ENCODE measurements around the gene SKIDA1. TPM values are rescaled to one million over a fixed set of nuclear protein-coding genes. Genes with fewer than 3 reads are reported as not detected.
A peak's percentile ranks its signal among the peaks of the same experiment; 100 is the strongest.

Gene SKIDA1
- total RNA-seq, 1 donor from 2014 or later, result 7.8 TPM

DNA sequence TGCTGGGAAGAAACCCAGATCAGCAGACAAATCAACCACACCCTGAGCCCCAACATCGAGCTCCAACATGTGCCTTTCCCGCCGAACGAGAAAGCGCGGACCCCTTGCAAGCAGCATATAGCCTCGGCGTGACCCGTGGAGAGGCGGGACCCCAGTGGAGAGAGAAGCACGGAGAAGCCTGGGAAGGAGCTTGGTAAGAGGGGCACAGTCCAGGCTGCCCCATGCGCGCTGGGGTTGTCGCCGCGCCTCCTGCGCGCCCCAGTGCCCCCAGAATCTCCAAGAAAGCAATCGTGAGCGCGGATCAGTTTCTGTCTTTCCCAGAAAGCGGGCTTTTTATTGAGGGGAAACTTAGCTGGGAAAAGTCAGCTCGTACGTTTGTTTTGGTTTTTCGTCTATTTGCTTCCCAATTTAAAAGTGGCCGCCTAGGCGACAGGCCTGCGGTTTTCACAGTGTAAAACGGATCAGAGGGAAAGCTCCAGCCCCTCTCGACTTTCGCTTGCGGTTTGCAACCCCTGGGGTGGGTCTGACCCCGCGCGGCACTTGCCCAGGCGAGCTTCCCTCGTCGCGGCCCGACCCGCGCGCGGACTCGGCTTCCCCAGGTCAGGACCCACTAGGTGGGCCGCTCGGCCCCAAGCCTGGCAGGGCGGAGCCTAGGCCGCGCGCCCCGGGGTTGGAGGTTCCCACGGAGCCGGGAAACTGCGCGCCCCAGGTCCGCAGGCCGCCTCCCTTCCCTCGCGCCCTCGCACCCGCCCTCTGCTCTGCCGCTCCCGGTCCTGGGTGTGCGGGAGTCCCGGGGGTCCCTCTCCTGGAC, 31.1 kb downstream of the SKIDA1 start:
- Histone ChIP-seq H3K36me3 (ENCODE audit: insufficient read depth, low read length) (no peaks in the 10 kb centered on the region), H3K9ac (ENCODE audit: low read length) (peak overlapping the region; percentile 81), H3K4me3 (ENCODE audit: insufficient read depth, low read depth, low read length) (peak overlapping the region; percentile 84), H2AFZ (ENCODE audit: low read depth, low read length) (peak overlapping the region; percentile 88), H3K27me3 (ENCODE audit: insufficient read depth, low read length) (peaks cover 3% of the 10 kb centered on the region), H3K4me2 (ENCODE audit: low read length) (peak overlapping the region; percentile 97), H3K27ac (ENCODE audit: low read depth, low read length) (no peak overlapping the region), H3K79me2 (ENCODE audit: insufficient read depth, low read length) (no peaks in the 10 kb centered on the region), H3K9me3 (ENCODE audit: insufficient read depth, low read depth, low read length) (no peaks in the 10 kb centered on the region), H4K20me1 (ENCODE audit: insufficient read depth, low read length) (no peaks in the 10 kb centered on the region), H3K4me1 (ENCODE audit: insufficient read depth, low read length) (peaks cover 3% of the 10 kb centered on the region)
- no peak for DNase-seq (ENCODE audit: low read depth)
- Mint-ChIP-seq H3K36me3 (ENCODE audit: low read depth, unreplicated experiment) (peaks cover 4% of the 10 kb centered on the region), H3K27ac (ENCODE audit: unreplicated experiment) (peak overlapping the region; percentile 81), H3K4me1 (ENCODE audit: low read depth, unreplicated experiment) (peaks cover 30% of the 10 kb centered on the region), H3K9me3 (ENCODE audit: unreplicated experiment) (no peaks in the 10 kb centered on the region), H3K27me3 (ENCODE audit: low read depth, unreplicated experiment) (peaks cover 3% of the 10 kb centered on the region), H3K4me3 (ENCODE audit: unreplicated experiment) (peak overlapping the region; percentile 95)
- no peak for TF ChIP-seq EZH2 (IDR thresholded peaks at IDR 0.05; ENCODE audit: insufficient read depth, low read length)
- TF ChIP-seq, protein P1, sequence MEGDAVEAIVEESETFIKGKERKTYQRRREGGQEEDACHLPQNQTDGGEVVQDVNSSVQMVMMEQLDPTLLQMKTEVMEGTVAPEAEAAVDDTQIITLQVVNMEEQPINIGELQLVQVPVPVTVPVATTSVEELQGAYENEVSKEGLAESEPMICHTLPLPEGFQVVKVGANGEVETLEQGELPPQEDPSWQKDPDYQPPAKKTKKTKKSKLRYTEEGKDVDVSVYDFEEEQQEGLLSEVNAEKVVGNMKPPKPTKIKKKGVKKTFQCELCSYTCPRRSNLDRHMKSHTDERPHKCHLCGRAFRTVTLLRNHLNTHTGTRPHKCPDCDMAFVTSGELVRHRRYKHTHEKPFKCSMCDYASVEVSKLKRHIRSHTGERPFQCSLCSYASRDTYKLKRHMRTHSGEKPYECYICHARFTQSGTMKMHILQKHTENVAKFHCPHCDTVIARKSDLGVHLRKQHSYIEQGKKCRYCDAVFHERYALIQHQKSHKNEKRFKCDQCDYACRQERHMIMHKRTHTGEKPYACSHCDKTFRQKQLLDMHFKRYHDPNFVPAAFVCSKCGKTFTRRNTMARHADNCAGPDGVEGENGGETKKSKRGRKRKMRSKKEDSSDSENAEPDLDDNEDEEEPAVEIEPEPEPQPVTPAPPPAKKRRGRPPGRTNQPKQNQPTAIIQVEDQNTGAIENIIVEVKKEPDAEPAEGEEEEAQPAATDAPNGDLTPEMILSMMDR (IDR thresholded peaks at IDR 0.05; ENCODE audit: insufficient read depth, low read depth, low read length), result no peak
- no peak for FAIRE-seq

DNA sequence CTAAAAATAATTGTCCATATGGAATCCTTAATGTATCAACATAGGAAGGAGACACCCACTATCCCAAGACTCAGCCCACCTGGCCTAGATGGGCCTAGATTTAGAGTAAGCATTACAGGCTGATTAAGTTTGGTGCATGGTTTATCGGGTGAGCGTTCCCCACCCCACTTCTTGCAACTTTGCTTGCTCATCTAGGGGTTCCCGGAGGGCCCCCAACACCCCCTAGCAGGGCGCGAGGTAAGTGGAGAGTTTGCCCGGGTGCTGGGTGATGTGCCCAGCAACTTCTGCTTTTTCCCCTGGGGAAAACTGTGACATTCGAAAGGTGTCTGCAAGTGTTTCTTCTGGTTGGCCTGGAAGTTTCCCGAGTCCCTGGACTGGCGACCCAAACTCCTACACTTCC, 31.7 kb downstream of the SKIDA1 start:
- TF ChIP-seq EZH2 (IDR thresholded peaks at IDR 0.05; ENCODE audit: insufficient read depth, low read length), result no peak
- TF ChIP-seq, protein P1 (IDR thresholded peaks at IDR 0.05; ENCODE audit: insufficient read depth, low read depth, low read length), result no peak
- Histone ChIP-seq H3K27me3 (ENCODE audit: insufficient read depth, low read length) (peaks cover under 1% of the 10 kb centered on the region), H4K20me1 (ENCODE audit: insufficient read depth, low read length) (no peaks in the 10 kb centered on the region), H3K4me3 (ENCODE audit: insufficient read depth, low read depth, low read length) (no peak overlapping the region), H3K9ac (ENCODE audit: low read length) (no peak overlapping the region), H3K36me3 (ENCODE audit: insufficient read depth, low read length) (no peaks in the 10 kb centered on the region), H2AFZ (ENCODE audit: low read depth, low read length) (peak overlapping the region; percentile 88), H3K4me1 (ENCODE audit: insufficient read depth, low read length) (peaks cover 3% of the 10 kb centered on the region), H3K9me3 (ENCODE audit: insufficient read depth, low read depth, low read length) (no peaks in the 10 kb centered on the region), H3K79me2 (ENCODE audit: insufficient read depth, low read length) (no peaks in the 10 kb centered on the region), H3K27ac (ENCODE audit: low read depth, low read length) (no peak overlapping the region), H3K4me2 (ENCODE audit: low read length) (peak overlapping the region; percentile 97)
- Mint-ChIP-seq H3K27ac (ENCODE audit: unreplicated experiment) (peak overlapping the region; percentile 81), H3K4me3 (ENCODE audit: unreplicated experiment) (peak overlapping the region; percentile 82), H3K36me3 (ENCODE audit: low read depth, unreplicated experiment) (peaks cover 4% of the 10 kb centered on the region), H3K4me1 (ENCODE audit: low read depth, unreplicated experiment) (peaks cover 26% of the 10 kb centered on the region), H3K27me3 (ENCODE audit: low read depth, unreplicated experiment) (no peaks in the 10 kb centered on the region), H3K9me3 (ENCODE audit: unreplicated experiment) (no peaks in the 10 kb centered on the region)
- FAIRE-seq (no peak), DNase-seq (ENCODE audit: low read depth) (no peak)

DNA sequence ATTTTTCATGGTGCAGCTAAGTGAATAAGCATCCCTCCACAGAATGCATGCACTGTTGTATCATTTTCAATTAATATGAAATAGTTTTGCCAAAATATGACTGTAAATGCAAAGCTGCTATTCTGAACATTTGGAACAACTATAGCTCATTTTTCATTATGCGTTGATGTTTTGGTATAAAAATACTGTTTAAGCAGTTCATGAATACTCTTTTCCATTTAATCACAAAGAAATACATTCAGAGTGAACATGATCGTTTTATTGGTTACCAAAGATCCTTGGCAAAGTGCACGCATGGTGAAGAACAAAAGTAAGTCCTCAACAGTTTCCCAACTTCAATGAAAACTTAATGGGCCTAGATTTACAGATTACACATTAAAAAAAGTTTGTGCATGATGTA, 33.1 kb downstream of the SKIDA1 start:
- TF ChIP-seq, protein P1 (IDR thresholded peaks at IDR 0.05; ENCODE audit: insufficient read depth, low read depth, low read length), result no peak
- no peak for TF ChIP-seq EZH2 (IDR thresholded peaks at IDR 0.05; ENCODE audit: insufficient read depth, low read length)
- Mint-ChIP-seq H3K4me1 (ENCODE audit: low read depth, unreplicated experiment) (peaks cover 18% of the 10 kb centered on the region), H3K27me3 (ENCODE audit: low read depth, unreplicated experiment) (no peaks in the 10 kb centered on the region), H3K4me3 (ENCODE audit: unreplicated experiment) (no peak overlapping the region), H3K9me3 (ENCODE audit: unreplicated experiment) (no peaks in the 10 kb centered on the region), H3K36me3 (ENCODE audit: low read depth, unreplicated experiment) (peaks cover 8% of the 10 kb centered on the region), H3K27ac (ENCODE audit: unreplicated experiment) (no peak overlapping the region)
- FAIRE-seq (no peak), DNase-seq (ENCODE audit: low read depth) (no peak)
- Histone ChIP-seq H3K9ac (ENCODE audit: low read length) (no peak overlapping the region), H3K27ac (ENCODE audit: low read depth, low read length) (no peak overlapping the region), H3K36me3 (ENCODE audit: insufficient read depth, low read length) (no peaks in the 10 kb centered on the region), H3K4me3 (ENCODE audit: insufficient read depth, low read depth, low read length) (no peak overlapping the region), H3K79me2 (ENCODE audit: insufficient read depth, low read length) (no peaks in the 10 kb centered on the region), H4K20me1 (ENCODE audit: insufficient read depth, low read length) (no peaks in the 10 kb centered on the region), H3K9me3 (ENCODE audit: insufficient read depth, low read depth, low read length) (no peaks in the 10 kb centered on the region), H3K27me3 (ENCODE audit: insufficient read depth, low read length) (no peaks in the 10 kb centered on the region), H2AFZ (ENCODE audit: low read depth, low read length) (no peak overlapping the region), H3K4me1 (ENCODE audit: insufficient read depth, low read length) (peaks cover under 1% of the 10 kb centered on the region), H3K4me2 (ENCODE audit: low read length) (no peak overlapping the region)

All from astrocyte (in vitro differentiated cells and primary cell).